Stimulated activated CD8-positive, alpha-beta memory T cell treated with anti-CD3 and anti-CD28 coated beads, Interleukin-12 subunit alpha, Interleukin-12 subunit beta, amount 100 ng/mL, for 1 hour (primary cell): ENCODE results near the gene DENND1A.

Source experiments
- DNase-seq: peaks from one replicate; pipeline ENCODE4 v3.0.0-alpha.2; 2020; ENCODE audit warnings: low read depth

The DENND1A gene

GRCh38 chr9:123615381-123615780 is 314.5 kb downstream of the DENND1A start:
- DNase-seq = no peak

GRCh38 chr9:123614306-123615263 is 315.3 kb downstream of the DENND1A start:
- no peak for DNase-seq

GRCh38 chr9:123611226-123611625 is 318.7 kb downstream of the DENND1A start:
- DNase-seq = no peak

GRCh38 chr9:123609844-123610243 is 320.1 kb downstream of the DENND1A start:
- no peak for DNase-seq

- DNase-seq = no peak
Measured at GRCh38 chr9:123608104-123608503, 321.8 kb downstream of the DENND1A start.

- DNase-seq = no peak
Measured at GRCh38 chr9:123607479-123607878, 322.4 kb downstream of the DENND1A start.

- no peak for DNase-seq
Measured at GRCh38 chr9:123606141-123606540, 323.8 kb downstream of the DENND1A start.

GRCh38 chr9:123605286-123605685 is 324.6 kb downstream of the DENND1A start:
- DNase-seq = no peak

- no peak for DNase-seq
Measured at GRCh38 chr9:123604861-123605260, 325.1 kb downstream of the DENND1A start.

- no peak for DNase-seq
Measured at GRCh38 chr9:123601828-123602227, 328.1 kb downstream of the DENND1A start.

- DNase-seq = no peak
Measured at GRCh38 chr9:123599781-123600180, 330.1 kb downstream of the DENND1A start.

- DNase-seq = no peak
Measured at GRCh38 chr9:123597876-123598556, 331.9 kb downstream of the DENND1A start.

- DNase-seq = no peak
Measured at GRCh38 chr9:123597048-123597447, 332.9 kb downstream of the DENND1A start.

GRCh38 chr9:123591283-123591682 is 338.6 kb downstream of the DENND1A start:
- DNase-seq = no peak

- DNase-seq = no peak
Measured at GRCh38 chr9:123590499-123590898, 339.4 kb downstream of the DENND1A start.

GRCh38 chr9:123589361-123590239 is 340.3 kb downstream of the DENND1A start:
- no peak for DNase-seq

- DNase-seq = no peak
Measured at GRCh38 chr9:123586275-123586674, 343.7 kb downstream of the DENND1A start.

- no peak for DNase-seq
Measured at GRCh38 chr9:123584202-123585176, 345.4 kb downstream of the DENND1A start.

- DNase-seq = no peak
Measured at GRCh38 chr9:123583646-123584045, 346.3 kb downstream of the DENND1A start.

GRCh38 chr9:123571240-123571639 is 358.7 kb downstream of the DENND1A start:
- no peak for DNase-seq
